Activated T-cell treated with anti-CD3 and anti-CD28 coated beads, Interleukin-2, amount 50 U/mL, for 72 hours (primary cell): ENCODE measurements around the gene PARVB. TPM values are rescaled to one million over a fixed set of nuclear protein-coding genes. Genes with fewer than 3 reads are reported as not detected.
A peak's percentile ranks its signal among the peaks of the same experiment; 100 is the strongest.

Source experiments
- ATAC-seq, 2 donors: fragments of 150-1000 bp; cut with Tn5 transposase; replicated peaks in 1 of 2; 2 replicates each; pipeline ENCODE4 v1.10.0; 2021; ENCODE audit warnings: moderate library complexity in 2 of 2, mild to moderate bottlenecking in 1 of 2
- DNase-seq, 2 donors: peaks; one replicate each; pipeline ENCODE4 v3.0.0; 2021 to 2022; ENCODE audit warnings: mixed read lengths in 1 of 2
- H3K27ac Mint-ChIP-seq: one replicate; pipeline ENCODE4 v1.8.0; 2022; ENCODE audit warnings: mild to moderate bottlenecking, moderate library complexity, mixed read lengths
- H3K27me3 Mint-ChIP-seq: one replicate; pipeline ENCODE4 v1.8.0; 2022; ENCODE audit warnings: low read depth, mixed read lengths
- H3K36me3 Mint-ChIP-seq, 2 donors: one replicate each; pipeline ENCODE4 v1.8.0; 2022; ENCODE audit warnings: mixed read lengths in 2 of 2, mild to moderate bottlenecking in 1 of 2; ENCODE audit not compliant: insufficient read depth in 2 of 2
- H3K4me1 Mint-ChIP-seq: one replicate; pipeline ENCODE4 v1.8.0; 2022; ENCODE audit warnings: low read depth, mixed read lengths
- H3K4me3 Mint-ChIP-seq, 2 donors: one replicate each; pipeline ENCODE4 v1.8.0; 2022; ENCODE audit warnings: mild to moderate bottlenecking in 2 of 2, mixed read lengths in 2 of 2, moderate library complexity in 2 of 2
- H3K9me3 Mint-ChIP-seq, 2 donors: one replicate each; pipeline ENCODE4 v1.8.0; 2022; ENCODE audit warnings: mixed read lengths in 2 of 2
- total RNA-seq, 2 donors: library from RNA; stranded (reverse); gene quantifications; one replicate each; pipeline ENCODE4 v1.2.3, GENCODE V29; 2022

The PARVB gene
- total RNA-seq, 2 donors from 2014 or later, result 28.4 to 55.7 TPM

DNA sequence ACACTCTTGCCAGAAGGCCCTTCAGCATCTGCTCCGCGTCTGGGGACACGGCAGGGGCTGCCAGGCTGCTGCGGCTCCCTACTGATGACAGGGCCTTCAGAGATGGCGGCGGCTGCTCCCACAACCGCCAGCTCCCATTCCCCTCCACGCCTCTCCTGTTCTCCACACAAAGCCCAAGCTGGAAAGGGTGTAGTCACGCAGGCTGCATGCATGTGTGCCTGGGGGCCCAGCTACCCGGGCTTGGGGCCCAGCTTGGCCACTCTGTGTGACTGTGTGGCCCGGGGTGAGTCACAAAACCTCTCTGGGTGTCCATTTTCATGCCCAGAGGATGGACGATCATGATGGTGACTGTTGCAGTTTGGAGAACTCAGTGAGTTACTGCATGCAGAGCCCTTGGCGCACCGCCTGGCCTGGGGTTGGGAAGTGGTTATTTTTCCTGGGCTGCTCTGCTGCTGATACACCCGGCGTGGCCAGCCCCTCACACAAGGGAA, 31.7 kb upstream of the PARVB start:
- no peaks in the 10 kb centered on the region for H3K27me3 Mint-ChIP-seq
- DNase-seq, result no peak
- H3K4me1 Mint-ChIP-seq, result peaks cover 19% of the 10 kb centered on the region
- no peak overlapping the region for H3K27ac Mint-ChIP-seq
- H3K9me3 Mint-ChIP-seq, result no peaks in the 10 kb centered on the region
- H3K36me3 Mint-ChIP-seq, result peaks cover 1 to 6% of the 10 kb centered on the region in 2 donors
- ATAC-seq, result no peak
- no peak overlapping the region for H3K4me3 Mint-ChIP-seq

DNA sequence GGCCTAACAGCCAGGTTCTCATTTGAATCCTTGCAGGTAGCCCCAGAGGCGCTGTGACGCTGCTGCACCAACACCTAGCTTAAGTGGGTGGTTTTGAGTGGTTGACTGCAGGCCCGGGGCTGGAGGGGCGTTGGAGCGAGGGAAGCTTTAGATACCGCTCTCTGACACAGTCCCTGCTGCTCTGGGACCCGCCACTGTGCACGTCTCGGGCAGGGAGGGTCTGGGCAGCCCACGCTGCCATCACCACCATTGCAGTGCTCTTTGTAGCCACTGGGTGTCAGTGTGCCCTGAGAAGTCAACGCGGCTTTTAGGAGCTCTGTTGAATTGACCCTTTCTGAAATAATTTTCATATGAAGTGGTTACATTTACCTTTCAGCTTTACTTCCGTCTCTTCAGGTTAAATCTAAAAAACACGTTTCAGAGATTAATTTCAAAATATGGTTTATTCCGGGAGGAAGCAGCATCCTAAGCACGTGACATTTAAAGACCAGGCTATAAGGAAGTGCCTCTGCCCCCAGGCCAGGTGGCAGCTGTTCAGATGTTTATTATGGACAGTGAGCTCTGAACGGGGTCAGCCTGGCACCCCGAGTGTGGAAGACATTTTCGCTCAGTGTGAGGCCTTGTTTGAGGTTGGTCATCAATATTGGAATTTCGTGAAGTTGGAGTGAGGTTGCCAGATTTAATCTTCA, 30.9 kb upstream of the PARVB start:
- peak; percentile 61 to 63 for DNase-seq
- Mint-ChIP-seq H3K4me1 (peaks cover 19% of the 10 kb centered on the region), H3K9me3 (no peaks in the 10 kb centered on the region), H3K27me3 (no peaks in the 10 kb centered on the region), H3K36me3 (peaks cover 1 to 8% of the 10 kb centered on the region in 2 donors), H3K4me3 (no peak overlapping the region), H3K27ac (peak overlapping the region; percentile 61)
- ATAC-seq, result peak; percentile 59 to 72

DNA sequence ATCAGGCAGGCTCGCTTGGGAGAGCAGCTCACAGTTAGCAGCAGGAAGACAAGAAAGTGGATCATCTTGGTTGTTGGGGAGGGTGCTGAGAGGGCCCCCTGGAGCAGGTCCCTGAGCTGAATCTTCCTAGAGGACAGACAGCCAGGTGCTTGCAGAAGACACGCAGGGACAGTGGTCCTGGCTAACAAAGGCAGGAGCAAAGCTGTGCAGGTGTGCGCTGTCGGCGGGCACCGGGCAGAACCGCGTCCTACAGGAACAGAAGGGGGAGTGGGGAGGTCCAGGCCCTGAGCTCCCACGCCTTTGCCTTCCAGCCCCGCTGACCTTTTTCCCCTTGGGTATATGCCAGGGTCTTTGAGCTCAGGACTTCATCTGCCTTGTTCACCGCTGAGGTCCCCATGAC, 30.1 kb upstream of the PARVB start:
- H3K36me3 Mint-ChIP-seq, result peaks cover 1 to 8% of the 10 kb centered on the region in 2 donors
- H3K9me3 Mint-ChIP-seq, result no peaks in the 10 kb centered on the region
- ATAC-seq (no peak), DNase-seq (no peak)
- H3K27ac Mint-ChIP-seq, result no peak overlapping the region
- peaks cover 19% of the 10 kb centered on the region for H3K4me1 Mint-ChIP-seq
- no peaks in the 10 kb centered on the region for H3K27me3 Mint-ChIP-seq
- no peak overlapping the region for H3K4me3 Mint-ChIP-seq

DNA sequence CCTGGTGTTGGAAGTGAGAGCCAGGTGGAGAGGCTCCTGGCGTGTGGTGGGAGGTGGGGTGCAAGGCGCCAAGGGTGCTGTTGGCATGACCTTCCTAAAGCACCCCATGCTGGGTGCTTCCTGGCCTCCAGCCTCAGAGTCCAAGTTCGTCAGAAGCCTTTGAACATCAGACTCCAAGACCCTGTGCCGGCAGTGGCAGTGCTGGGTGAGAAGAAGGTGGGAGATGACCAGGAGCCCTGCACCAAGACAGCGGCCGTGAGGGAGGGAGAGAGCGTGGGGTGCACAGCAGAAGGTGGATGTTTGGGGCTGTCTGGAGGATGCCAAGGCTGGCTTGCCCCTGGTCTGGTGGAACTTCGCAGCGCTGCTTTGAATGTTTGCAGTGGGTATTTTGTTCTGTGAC, 29.7 kb upstream of the PARVB start:
- Mint-ChIP-seq H3K9me3 (no peaks in the 10 kb centered on the region), H3K27me3 (no peaks in the 10 kb centered on the region), H3K27ac (peak overlapping the region; percentile 80), H3K4me3 (no peak overlapping the region), H3K36me3 (peaks cover 1 to 9% of the 10 kb centered on the region in 2 donors), H3K4me1 (peaks cover 19% of the 10 kb centered on the region)
- ATAC-seq (no peak), DNase-seq (no peak)

DNA sequence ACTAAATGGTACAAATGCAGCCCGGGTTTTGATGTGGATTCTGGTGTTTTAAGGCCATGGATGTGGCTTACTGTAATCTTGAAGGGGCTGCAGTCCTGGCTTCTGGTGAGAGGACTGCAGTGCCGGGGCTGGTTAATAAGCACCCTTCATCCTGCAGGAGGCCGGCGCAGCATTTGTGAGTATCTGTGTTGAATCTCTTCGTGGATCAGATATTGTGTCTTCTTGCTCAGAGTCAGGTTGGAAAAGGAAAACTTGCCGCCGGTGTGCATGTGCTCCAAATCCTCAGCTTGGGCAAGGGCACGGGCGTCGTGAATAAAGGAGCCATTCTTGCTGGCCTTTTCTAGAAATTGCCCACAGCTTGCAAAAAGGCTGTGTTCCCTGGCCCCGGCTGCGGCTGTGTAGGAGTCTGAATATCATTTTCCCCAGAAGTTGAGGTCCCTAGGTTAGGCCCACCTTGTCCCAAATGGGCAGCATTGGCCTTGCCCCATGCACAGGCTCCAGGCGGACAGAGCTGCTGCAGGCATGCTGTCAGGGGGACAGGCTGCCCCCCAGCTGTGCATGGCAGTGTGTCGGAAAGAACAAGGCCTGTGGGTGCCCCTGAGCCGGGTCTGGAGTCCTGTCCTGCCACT, 28.9 kb upstream of the PARVB start:
- Mint-ChIP-seq H3K27me3 (no peaks in the 10 kb centered on the region), H3K27ac (peak overlapping the region; percentile 80), H3K9me3 (no peaks in the 10 kb centered on the region), H3K4me1 (peaks cover 19% of the 10 kb centered on the region), H3K4me3 (peak overlapping the region; percentile 93 to 96), H3K36me3 (peaks cover 1 to 10% of the 10 kb centered on the region in 2 donors)
- ATAC-seq, result no peak
- no peak for DNase-seq

DNA sequence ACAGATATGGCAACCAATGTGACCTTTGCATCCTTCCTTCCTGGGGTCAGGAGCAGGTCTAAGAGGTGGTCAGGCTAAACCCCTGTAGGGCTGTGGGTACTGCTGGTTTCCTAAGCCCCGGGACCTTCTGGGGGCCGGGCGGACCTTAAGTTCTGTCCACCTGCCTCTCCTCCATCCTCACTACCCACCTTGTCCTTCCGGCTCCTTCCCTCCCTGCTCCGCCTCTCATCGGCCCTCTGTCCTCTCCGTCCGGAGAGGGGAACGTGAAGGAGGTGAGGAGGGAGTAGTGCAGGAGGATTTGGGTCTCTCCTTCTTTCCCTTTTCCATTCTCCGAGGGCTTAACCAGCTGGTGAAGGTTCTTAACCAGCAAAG, 28.3 kb upstream of the PARVB start:
- Mint-ChIP-seq H3K4me3 (peak overlapping the region; percentile 93 to 96), H3K27me3 (no peaks in the 10 kb centered on the region), H3K27ac (peak overlapping the region; percentile 97), H3K9me3 (no peaks in the 10 kb centered on the region), H3K36me3 (peaks cover 1 to 10% of the 10 kb centered on the region in 2 donors), H3K4me1 (peaks cover 19% of the 10 kb centered on the region)
- no peak for DNase-seq
- ATAC-seq, result peak; percentile 23 to 51

DNA sequence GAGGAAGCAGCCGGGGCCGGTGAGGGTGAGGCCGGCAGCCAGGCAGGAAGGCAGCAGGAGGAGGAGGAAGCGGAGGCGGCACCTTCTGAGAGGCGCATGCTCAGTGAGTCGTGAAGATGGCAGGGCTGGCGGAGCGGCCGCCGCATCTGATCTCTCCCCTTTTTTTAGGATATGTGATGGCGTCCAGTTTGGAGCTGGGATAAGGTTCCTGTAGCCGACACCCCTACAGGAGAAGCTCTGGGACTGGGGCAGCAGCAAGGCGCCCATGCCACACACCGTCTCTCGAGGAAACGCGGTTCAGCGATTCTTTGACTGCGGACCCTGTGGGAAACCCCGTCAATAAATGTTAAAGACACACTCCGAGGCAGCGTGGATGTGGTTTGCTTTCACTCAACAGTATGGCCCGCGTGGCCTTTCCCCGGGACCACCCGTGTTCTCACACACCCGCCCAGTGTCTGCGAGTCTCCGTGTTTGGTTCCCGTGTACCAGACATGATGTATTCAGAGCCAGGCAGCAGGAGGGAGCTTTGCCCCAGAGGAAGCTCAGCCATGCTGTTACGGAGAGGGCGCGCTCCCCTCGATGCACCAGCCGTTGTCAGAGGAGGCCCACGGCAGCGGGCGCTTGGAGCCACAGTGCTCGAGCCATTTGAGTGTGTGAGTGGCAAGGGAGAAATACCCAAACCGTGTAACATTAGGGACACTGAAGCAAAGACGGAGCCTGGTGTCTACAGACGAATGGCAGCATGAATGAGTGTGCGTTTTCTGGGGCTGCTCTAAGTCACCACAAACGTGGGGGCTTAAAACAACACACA, 27.7 kb upstream of the PARVB start:
- Mint-ChIP-seq H3K27ac (peak overlapping the region; percentile 97), H3K36me3 (peaks cover 1 to 10% of the 10 kb centered on the region in 2 donors), H3K9me3 (no peaks in the 10 kb centered on the region), H3K4me1 (peaks cover 19% of the 10 kb centered on the region), H3K4me3 (peak overlapping the region; percentile 93 to 96), H3K27me3 (no peaks in the 10 kb centered on the region)
- DNase-seq, result peak; percentile 76 to 78
- peak; percentile 84 to 93 for ATAC-seq

DNA sequence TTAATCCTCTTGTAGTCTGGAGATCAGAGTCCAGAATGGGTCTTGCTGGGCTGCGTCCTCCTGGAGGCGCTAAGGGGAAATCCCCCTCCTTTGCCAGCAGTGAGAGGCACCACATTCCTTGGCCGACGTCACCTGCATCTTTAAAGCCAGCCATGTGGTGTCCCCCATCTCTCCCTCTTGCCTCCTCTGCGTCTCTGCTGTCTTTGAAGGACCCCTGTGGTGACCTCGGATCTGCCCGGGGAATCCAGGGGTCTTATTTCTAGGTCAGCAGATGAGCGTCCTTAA, 27.2 kb upstream of the PARVB start:
- Mint-ChIP-seq H3K4me3 (peak overlapping the region; percentile 93 to 96), H3K9me3 (no peaks in the 10 kb centered on the region), H3K36me3 (peaks cover 1 to 7% of the 10 kb centered on the region in 2 donors), H3K4me1 (peaks cover 19% of the 10 kb centered on the region), H3K27me3 (no peaks in the 10 kb centered on the region), H3K27ac (peak overlapping the region; percentile 97)
- ATAC-seq (no peak), DNase-seq (no peak)

DNA sequence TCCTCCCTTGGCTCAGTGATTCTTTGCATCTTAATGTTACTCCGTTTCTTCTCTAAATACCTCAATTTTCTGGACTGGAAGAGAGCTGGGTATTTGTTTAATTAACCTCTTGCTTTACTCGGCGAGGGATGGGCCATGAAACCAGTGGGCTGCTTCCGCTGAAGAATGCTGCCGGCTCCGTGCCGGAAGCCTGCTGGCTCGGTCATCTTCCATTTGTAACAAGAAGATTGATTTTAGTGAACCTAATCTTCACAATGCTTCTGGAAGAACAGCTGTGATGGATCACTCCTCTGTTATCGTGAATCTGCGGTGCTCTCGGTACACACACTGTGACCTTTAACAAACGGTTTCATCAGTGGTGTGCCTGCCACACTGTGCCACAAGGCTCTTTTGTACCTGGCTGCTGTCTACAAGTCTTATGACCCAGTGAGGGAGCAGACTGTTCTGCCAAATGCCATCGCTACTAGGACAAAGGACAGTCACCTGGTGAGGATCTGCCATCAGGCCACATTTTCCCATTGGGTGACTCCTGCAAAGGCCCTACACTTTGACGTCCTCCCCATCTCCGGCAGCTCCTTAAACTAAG, 25.3 kb upstream of the PARVB start:
- Mint-ChIP-seq H3K4me3 (no peak overlapping the region), H3K4me1 (peaks cover 12% of the 10 kb centered on the region), H3K36me3 (peaks cover 1 to 5% of the 10 kb centered on the region in 2 donors), H3K27me3 (no peaks in the 10 kb centered on the region), H3K27ac (no peak overlapping the region), H3K9me3 (no peaks in the 10 kb centered on the region)
- ATAC-seq (no peak), DNase-seq (no peak)

DNA sequence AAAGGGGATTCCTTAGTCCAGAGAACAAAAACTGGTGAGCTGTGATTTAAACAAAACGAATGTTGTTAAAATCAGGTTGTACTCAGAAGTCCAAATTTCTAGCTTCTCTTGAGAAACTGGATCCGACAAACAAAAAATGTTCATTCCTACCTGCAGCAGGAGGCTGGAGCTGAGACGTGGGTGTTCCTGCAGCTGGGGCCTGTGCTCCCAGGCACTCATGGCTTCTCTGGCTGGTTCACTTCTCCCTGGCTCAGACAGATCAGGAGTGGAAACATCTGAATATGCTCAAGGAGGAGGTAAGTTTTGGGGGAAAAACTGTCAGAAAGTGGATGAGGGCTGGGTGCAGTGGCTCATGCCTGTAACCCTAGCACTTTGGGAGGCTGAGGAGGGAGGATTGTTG, 24.7 kb upstream of the PARVB start:
- no peaks in the 10 kb centered on the region for H3K27me3 Mint-ChIP-seq
- no peak for ATAC-seq
- no peak for DNase-seq
- H3K36me3 Mint-ChIP-seq, result peaks cover 1 to 6% of the 10 kb centered on the region in 2 donors
- H3K4me3 Mint-ChIP-seq, result no peak overlapping the region
- peaks cover 12% of the 10 kb centered on the region for H3K4me1 Mint-ChIP-seq
- H3K9me3 Mint-ChIP-seq, result no peaks in the 10 kb centered on the region
- H3K27ac Mint-ChIP-seq, result no peak overlapping the region

DNA sequence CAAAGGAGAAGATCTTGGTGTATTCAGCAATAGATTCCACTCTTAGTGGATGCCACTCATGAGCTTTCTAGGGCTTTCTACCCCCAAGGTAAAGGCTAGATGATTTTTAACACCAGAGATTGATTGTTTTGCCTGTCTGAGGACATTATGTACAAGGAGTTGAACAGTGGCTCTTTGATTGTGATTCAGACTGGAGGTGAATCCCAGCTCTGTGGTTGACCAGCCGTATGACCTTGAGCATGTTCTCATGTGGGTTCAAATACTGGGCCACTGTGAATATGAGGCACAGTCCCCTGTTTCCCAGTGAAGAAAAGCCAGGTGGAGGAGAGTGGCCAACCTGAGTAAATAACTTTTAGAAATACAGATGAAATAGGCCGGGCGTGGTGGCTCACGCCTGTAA, 24.0 kb upstream of the PARVB start:
- no peak for ATAC-seq
- Mint-ChIP-seq H3K4me1 (peaks cover 8% of the 10 kb centered on the region), H3K27me3 (no peaks in the 10 kb centered on the region), H3K4me3 (no peak overlapping the region), H3K27ac (no peak overlapping the region), H3K9me3 (no peaks in the 10 kb centered on the region), H3K36me3 (peaks cover 1 to 6% of the 10 kb centered on the region in 2 donors)
- no peak for DNase-seq

DNA sequence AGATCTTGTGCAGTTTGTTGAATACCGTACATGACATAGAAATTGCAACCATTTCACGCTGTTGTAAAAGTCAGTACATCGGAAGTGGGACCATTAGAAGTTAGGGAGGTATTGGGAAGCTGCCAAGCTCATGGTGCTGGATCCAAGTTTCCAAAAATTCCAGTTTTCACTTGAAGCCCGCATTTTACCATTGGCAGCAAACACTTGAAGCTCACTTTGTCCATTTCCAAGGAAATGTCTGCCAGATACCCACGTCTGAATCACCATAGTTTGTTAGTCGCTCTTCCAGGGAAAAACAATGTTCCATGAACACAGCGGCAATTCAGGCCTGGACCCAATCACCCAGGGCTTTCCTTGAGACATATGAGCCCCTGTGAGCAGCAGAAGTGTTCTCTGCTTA, 22.6 kb upstream of the PARVB start:
- DNase-seq, result no peak
- Mint-ChIP-seq H3K27ac (no peak overlapping the region), H3K4me1 (no peaks in the 10 kb centered on the region), H3K9me3 (no peaks in the 10 kb centered on the region), H3K4me3 (no peak overlapping the region), H3K27me3 (no peaks in the 10 kb centered on the region), H3K36me3 (peaks cover 0 to 6% of the 10 kb centered on the region in 2 donors)
- ATAC-seq, result no peak

DNA sequence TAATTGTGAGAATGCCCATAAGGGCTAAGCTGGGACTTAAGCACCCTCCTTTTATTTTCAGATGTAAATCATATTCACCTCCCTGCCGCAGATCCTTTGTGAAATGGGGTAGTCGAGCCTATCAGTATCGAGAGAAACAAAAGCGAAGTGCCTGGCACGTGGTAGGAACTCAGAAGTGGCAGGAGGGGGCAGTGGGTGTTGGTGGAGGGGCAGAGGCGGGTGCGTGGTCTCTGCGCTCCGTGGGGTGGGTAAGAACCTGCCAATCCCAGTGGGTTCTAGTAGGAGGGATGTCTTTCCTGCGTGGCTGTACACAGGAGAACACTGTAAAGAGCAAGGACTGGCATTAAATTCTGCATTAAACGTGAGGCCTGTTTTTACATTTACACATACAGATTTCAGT, 21.8 kb upstream of the PARVB start:
- Mint-ChIP-seq H3K27ac (no peak overlapping the region), H3K4me3 (no peak overlapping the region), H3K9me3 (no peaks in the 10 kb centered on the region), H3K27me3 (no peaks in the 10 kb centered on the region), H3K36me3 (peaks cover 0 to 6% of the 10 kb centered on the region in 2 donors), H3K4me1 (no peaks in the 10 kb centered on the region)
- no peak for DNase-seq
- no peak for ATAC-seq
